Mucosa of gallbladder (tissue), 1 donor: ENCODE data around the gene GPD2. TPM values are rescaled to one million over a fixed set of nuclear protein-coding genes. Genes with fewer than 3 reads are reported as not detected.

Source experiments
- total RNA-seq: library from RNA; stranded (reverse); gene quantifications from one replicate; pipeline ENCODE4 v1.2.1, GENCODE V29; 2021
- donor health status: DM: no; HTN: no; CAD: no.

The GPD2 gene
- total RNA-seq, 1 donor from 2014 or later: 35.0 TPM

Other genes with a start within 250 kb of the GPD2 start
- 11.9 TPM for gene NR4A2, start 103.7 kb upstream of the GPD2 start, total RNA-seq